ENCODE data around the gene CLIC6. TPM values are rescaled to one million over a fixed set of nuclear protein-coding genes. Genes with fewer than 3 reads are reported as not detected.

The CLIC6 gene
- total and polyA plus RNA-seq, 2 experiments from 2014 or later: 1.1 to 1.5 TPM

DNA sequence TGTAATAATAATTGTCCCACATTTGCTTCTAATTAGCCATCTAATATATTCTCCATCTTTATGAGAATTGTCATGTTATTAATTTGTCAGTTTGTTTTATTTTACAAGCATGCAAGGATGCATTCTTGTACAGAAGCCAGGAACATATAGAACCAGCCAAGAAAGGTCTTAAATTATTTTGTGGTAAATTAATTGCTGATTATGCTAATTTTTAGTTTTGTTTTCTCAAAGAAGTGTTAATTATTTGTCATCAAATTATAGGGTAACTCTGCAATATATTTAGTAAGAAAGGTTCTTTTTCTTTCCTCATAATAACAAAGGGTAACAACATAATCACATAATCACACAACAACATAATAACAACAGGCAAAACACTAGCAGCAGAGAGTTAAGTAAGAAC, 5.7 kb downstream of the CLIC6 start:
- DNase-seq (ENCODE audit: low spot score) (no peak), ATAC-seq (no peak)
- Histone ChIP-seq H4K20me1 (replicated peaks; ENCODE audit: insufficient read depth) (0 out of 2 replicates have a peak, but pooled peaks cover 6% of the 10 kb centered on the region), H3F3A (replicated peaks; ENCODE audit: low read depth) (0 out of 2 replicates have a peak, but pooled peaks cover 3% of the 10 kb centered on the region), H3K27me3 (ENCODE audit: insufficient read depth) (peaks cover 35% of the 10 kb centered on the region), H2AFZ (no peak overlapping the region), H3K4me1 (ENCODE audit: insufficient read depth) (peaks cover 26% of the 10 kb centered on the region), H3K9me2 (ENCODE audit: insufficient read depth) (no peaks in the 10 kb centered on the region), H3K4me2 (no peak overlapping the region), H3K27ac (ENCODE audit: low read depth) (no peak overlapping the region), H3K36me3 (ENCODE audit: insufficient read depth) (no peaks in the 10 kb centered on the region), H3K79me2 (replicated peaks; ENCODE audit: insufficient read depth) (no peaks in the 10 kb centered on the region), H3K4me3 (no peak overlapping the region)
- Mint-ChIP-seq H3K4me1 (peaks cover 21% of the 10 kb centered on the region), H3K4me3 (no peak overlapping the region), H3K36me3 (ENCODE audit: low read depth) (no peaks in the 10 kb centered on the region), H3K9me3 (peaks cover 3% of the 10 kb centered on the region; the same call in 1 of the 3 replicates), H3K27ac (no peak overlapping the region; the same call in 1 of the 2 replicates), H3K27me3 (ENCODE audit: insufficient read depth, low read depth, poor library complexity) (peaks cover 22% of the 10 kb centered on the region)
- TF ChIP-seq, protein P1, sequence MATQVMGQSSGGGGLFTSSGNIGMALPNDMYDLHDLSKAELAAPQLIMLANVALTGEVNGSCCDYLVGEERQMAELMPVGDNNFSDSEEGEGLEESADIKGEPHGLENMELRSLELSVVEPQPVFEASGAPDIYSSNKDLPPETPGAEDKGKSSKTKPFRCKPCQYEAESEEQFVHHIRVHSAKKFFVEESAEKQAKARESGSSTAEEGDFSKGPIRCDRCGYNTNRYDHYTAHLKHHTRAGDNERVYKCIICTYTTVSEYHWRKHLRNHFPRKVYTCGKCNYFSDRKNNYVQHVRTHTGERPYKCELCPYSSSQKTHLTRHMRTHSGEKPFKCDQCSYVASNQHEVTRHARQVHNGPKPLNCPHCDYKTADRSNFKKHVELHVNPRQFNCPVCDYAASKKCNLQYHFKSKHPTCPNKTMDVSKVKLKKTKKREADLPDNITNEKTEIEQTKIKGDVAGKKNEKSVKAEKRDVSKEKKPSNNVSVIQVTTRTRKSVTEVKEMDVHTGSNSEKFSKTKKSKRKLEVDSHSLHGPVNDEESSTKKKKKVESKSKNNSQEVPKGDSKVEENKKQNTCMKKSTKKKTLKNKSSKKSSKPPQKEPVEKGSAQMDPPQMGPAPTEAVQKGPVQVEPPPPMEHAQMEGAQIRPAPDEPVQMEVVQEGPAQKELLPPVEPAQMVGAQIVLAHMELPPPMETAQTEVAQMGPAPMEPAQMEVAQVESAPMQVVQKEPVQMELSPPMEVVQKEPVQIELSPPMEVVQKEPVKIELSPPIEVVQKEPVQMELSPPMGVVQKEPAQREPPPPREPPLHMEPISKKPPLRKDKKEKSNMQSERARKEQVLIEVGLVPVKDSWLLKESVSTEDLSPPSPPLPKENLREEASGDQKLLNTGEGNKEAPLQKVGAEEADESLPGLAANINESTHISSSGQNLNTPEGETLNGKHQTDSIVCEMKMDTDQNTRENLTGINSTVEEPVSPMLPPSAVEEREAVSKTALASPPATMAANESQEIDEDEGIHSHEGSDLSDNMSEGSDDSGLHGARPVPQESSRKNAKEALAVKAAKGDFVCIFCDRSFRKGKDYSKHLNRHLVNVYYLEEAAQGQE (IDR thresholded peaks at IDR 0.05; ENCODE audit: unreplicated experiment): no peak
- TF ChIP-seq, protein P2, sequence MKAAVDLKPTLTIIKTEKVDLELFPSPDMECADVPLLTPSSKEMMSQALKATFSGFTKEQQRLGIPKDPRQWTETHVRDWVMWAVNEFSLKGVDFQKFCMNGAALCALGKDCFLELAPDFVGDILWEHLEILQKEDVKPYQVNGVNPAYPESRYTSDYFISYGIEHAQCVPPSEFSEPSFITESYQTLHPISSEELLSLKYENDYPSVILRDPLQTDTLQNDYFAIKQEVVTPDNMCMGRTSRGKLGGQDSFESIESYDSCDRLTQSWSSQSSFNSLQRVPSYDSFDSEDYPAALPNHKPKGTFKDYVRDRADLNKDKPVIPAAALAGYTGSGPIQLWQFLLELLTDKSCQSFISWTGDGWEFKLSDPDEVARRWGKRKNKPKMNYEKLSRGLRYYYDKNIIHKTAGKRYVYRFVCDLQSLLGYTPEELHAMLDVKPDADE (IDR thresholded peaks at IDR 0.05): no peak
- TF ChIP-seq ZNF331 (CRISPR knock-in tag; IDR thresholded peaks at IDR 0.05; ENCODE audit: low read depth) (no peak), STAT1 (IDR thresholded peaks at IDR 0.05; ENCODE audit: unreplicated experiment) (no peak), NANOG (IDR thresholded peaks at IDR 0.05; ENCODE audit: borderline replicate concordance) (no peak), POLR2AphosphoS5 (IDR thresholded peaks at IDR 0.05; ENCODE audit: low read depth) (no peak), CREB1 (CRISPR knock-in tag; IDR thresholded peaks at IDR 0.05; ENCODE audit: low read depth) (no peak), EZH2 (IDR thresholded peaks at IDR 0.05; ENCODE audit: low read depth, unreplicated experiment) (no peak), JUNB (IDR thresholded peaks at IDR 0.05; ENCODE audit: unreplicated experiment) (no peak), EZH2phosphoT487 (IDR thresholded peaks at IDR 0.05; ENCODE audit: unreplicated experiment) (no peak), ZNF114 (CRISPR knock-in tag; IDR thresholded peaks at IDR 0.05) (no peak)
- TF ChIP-seq, protein P3, sequence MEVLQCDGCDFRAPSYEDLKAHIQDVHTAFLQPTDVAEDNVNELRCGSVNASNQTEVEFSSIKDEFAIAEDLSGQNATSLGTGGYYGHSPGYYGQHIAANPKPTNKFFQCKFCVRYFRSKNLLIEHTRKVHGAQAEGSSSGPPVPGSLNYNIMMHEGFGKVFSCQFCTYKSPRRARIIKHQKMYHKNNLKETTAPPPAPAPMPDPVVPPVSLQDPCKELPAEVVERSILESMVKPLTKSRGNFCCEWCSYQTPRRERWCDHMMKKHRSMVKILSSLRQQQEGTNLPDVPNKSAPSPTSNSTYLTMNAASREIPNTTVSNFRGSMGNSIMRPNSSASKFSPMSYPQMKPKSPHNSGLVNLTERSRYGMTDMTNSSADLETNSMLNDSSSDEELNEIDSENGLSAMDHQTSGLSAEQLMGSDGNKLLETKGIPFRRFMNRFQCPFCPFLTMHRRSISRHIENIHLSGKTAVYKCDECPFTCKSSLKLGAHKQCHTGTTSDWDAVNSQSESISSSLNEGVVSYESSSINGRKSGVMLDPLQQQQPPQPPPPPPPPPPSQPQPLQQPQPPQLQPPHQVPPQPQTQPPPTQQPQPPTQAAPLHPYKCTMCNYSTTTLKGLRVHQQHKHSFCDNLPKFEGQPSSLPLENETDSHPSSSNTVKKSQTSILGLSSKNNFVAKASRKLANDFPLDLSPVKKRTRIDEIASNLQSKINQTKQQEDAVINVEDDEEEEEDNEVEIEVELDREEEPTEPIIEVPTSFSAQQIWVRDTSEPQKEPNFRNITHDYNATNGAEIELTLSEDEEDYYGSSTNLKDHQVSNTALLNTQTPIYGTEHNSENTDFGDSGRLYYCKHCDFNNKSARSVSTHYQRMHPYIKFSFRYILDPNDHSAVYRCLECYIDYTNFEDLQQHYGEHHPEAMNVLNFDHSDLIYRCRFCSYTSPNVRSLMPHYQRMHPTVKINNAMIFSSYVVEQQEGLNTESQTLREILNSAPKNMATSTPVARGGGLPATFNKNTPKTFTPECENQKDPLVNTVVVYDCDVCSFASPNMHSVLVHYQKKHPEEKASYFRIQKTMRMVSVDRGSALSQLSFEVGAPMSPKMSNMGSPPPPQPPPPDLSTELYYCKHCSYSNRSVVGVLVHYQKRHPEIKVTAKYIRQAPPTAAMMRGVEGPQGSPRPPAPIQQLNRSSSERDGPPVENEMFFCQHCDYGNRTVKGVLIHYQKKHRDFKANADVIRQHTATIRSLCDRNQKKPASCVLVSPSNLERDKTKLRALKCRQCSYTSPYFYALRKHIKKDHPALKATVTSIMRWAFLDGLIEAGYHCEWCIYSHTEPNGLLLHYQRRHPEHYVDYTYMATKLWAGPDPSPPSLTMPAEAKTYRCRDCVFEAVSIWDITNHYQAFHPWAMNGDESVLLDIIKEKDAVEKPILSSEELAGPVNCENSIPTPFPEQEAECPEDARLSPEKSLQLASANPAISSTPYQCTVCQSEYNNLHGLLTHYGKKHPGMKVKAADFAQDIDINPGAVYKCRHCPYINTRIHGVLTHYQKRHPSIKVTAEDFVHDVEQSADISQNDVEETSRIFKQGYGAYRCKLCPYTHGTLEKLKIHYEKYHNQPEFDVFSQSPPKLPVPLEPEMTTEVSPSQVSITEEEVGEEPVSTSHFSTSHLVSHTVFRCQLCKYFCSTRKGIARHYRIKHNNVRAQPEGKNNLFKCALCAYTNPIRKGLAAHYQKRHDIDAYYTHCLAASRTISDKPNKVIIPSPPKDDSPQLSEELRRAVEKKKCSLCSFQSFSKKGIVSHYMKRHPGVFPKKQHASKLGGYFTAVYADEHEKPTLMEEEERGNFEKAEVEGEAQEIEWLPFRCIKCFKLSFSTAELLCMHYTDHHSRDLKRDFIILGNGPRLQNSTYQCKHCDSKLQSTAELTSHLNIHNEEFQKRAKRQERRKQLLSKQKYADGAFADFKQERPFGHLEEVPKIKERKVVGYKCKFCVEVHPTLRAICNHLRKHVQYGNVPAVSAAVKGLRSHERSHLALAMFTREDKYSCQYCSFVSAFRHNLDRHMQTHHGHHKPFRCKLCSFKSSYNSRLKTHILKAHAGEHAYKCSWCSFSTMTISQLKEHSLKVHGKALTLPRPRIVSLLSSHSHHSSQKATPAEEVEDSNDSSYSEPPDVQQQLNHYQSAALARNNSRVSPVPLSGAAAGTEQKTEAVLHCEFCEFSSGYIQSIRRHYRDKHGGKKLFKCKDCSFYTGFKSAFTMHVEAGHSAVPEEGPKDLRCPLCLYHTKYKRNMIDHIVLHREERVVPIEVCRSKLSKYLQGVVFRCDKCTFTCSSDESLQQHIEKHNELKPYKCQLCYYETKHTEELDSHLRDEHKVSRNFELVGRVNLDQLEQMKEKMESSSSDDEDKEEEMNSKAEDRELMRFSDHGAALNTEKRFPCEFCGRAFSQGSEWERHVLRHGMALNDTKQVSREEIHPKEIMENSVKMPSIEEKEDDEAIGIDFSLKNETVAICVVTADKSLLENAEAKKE (CRISPR knock-in tag; IDR thresholded peaks at IDR 0.05): no peak
- TF ChIP-seq, protein P4, sequence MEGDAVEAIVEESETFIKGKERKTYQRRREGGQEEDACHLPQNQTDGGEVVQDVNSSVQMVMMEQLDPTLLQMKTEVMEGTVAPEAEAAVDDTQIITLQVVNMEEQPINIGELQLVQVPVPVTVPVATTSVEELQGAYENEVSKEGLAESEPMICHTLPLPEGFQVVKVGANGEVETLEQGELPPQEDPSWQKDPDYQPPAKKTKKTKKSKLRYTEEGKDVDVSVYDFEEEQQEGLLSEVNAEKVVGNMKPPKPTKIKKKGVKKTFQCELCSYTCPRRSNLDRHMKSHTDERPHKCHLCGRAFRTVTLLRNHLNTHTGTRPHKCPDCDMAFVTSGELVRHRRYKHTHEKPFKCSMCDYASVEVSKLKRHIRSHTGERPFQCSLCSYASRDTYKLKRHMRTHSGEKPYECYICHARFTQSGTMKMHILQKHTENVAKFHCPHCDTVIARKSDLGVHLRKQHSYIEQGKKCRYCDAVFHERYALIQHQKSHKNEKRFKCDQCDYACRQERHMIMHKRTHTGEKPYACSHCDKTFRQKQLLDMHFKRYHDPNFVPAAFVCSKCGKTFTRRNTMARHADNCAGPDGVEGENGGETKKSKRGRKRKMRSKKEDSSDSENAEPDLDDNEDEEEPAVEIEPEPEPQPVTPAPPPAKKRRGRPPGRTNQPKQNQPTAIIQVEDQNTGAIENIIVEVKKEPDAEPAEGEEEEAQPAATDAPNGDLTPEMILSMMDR (conservative IDR thresholded peaks at IDR 0.05; ENCODE audit: low read depth in 2 of 2): no peak

Data from GM23338 (cell line).